A549 (cell line): ENCODE data around the gene ANGPT4. TPM values are rescaled to one million over a fixed set of nuclear protein-coding genes. Genes with fewer than 3 reads are reported as not detected.
A peak's percentile ranks its signal among the peaks of the same experiment; 100 is the strongest.

Experiments used
- ATAC-seq, 2 experiments: fragments of 200-7000 bp in 1 of 2; fragments of >200 bp in 1 of 2; cut with Nextera tagmentation in 1 of 2; cut with Tn5 transposase in 1 of 2; 3 replicates each; pipeline versions ENCODE4 v1.8.0 to v1.9.1; 2018 to 2020; ENCODE audit warnings: mild to moderate bottlenecking in 1 of 2, moderate library complexity in 1 of 2
- CTCF ChIA-PET: fragments of 300-600 bp; sonication (Branson Sonifier 250); formaldehyde crosslinking; extraction: SDS; loops from one replicate; lab custom pipeline; 2021; ENCODE audit warnings: antibody characterized with exemption, inconsistent platforms; lab: Yijun Ruan, JAX
- POLR2A ChIA-PET: fragments of 350-600 bp; formaldehyde crosslinking; extraction: SDS; loops from one replicate; lab custom pipeline; 2021; ENCODE audit warnings: antibody characterized with exemption, inconsistent platforms; lab: Yijun Ruan, JAX
- DNase-seq, 2 experiments: peaks; one replicate each; pipeline versions ENCODE4 v3.0.0 to v3.0.0-alpha.2; 2011 to 2016; ENCODE audit warnings: low read depth in 1 of 2, low spot score in 1 of 2
- FAIRE-seq: peaks from 2 replicates; lab custom pipeline; 2011; peaks lifted over from hg19 to GRCh38; lab: Jason Lieb, UNC
- H3K27ac ChIP-seq, 2 experiments: fragments of >200 bp; sonication (Bioruptor Twin); formaldehyde crosslinking; 3 replicates each; pipeline ENCODE4 v1.5.1; 2016 to 2017
- H3K4me1 ChIP-seq: fragments of >200 bp; sonication (Bioruptor Twin); formaldehyde crosslinking; 3 replicates; pipeline ENCODE4 v1.6.1; 2016
- H3K4me2 ChIP-seq: fragments of >200 bp; sonication (Bioruptor Twin); formaldehyde crosslinking; 3 replicates; pipeline ENCODE4 v1.6.1; 2016
- H3K4me3 ChIP-seq: fragments of >200 bp; sonication (Bioruptor Twin); formaldehyde crosslinking; 3 replicates; pipeline ENCODE4 v1.5.1; 2016
- H3K9me3 ChIP-seq: fragments of >200 bp; sonication (Bioruptor Twin); formaldehyde crosslinking; 3 replicates; pipeline ENCODE4 v1.6.1; 2016
- BHLHE40 ChIP-seq: IDR thresholded peaks from 2 replicates; pipeline ENCODE4 v1.6.1; 2012; ENCODE audit warnings: low read depth, low read length, inconsistent platforms
- CEBPB ChIP-seq, 2 experiments: fragments of >200 bp in 1 of 2; sonication (Bioruptor Twin) in 1 of 2; formaldehyde crosslinking in 1 of 2; IDR thresholded peaks; 2 replicates each; pipeline ENCODE4 v1.6.1; 2012 to 2016
- CHD4 ChIP-seq: fragments of 200-600 bp; sonication (generic); IDR thresholded peaks from 2 replicates; pipeline ENCODE4 v1.6.1; 2016; ENCODE audit warnings: antibody characterized with exemption, mild to moderate bottlenecking, borderline replicate concordance
- E2F6 ChIP-seq: IDR thresholded peaks from 2 replicates; pipeline ENCODE4 v1.6.1; 2012; ENCODE audit warnings: low read depth, borderline replicate concordance
- EHMT2 ChIP-seq: fragments of 200-600 bp; sonication (generic); IDR thresholded peaks from 2 replicates; pipeline ENCODE4 v1.6.1; 2016; ENCODE audit warnings: antibody characterized with exemption, low read depth, mild to moderate bottlenecking, moderate library complexity
- FOSB ChIP-seq: fragments of 250-450 bp; sonication (Bioruptor Pico); IDR thresholded peaks from 2 replicates; pipeline ENCODE4 v1.5.0; 2020; ENCODE audit warnings: mild to moderate bottlenecking, moderate library complexity
- FOSL2 ChIP-seq, 2 experiments: fragments of 450-650 bp in 1 of 2; fragments of >200 bp in 1 of 2; sonication (Bioruptor Twin) in 1 of 2; formaldehyde crosslinking; IDR thresholded peaks; 2 replicates each; pipeline versions ENCODE4 v1.5.0 to v1.6.1; 2016 to 2020; ENCODE audit warnings: mild to moderate bottlenecking in 1 of 2, moderate library complexity in 1 of 2
- GATA3 ChIP-seq: IDR thresholded peaks from 2 replicates; pipeline ENCODE4 v1.6.1; 2012; ENCODE audit warnings: borderline replicate concordance
- HEYL ChIP-seq: fragments of 250-450 bp; sonication (Bioruptor Pico); IDR thresholded peaks from 2 replicates; pipeline ENCODE4 v1.8.0; 2021; ENCODE audit warnings: mild to moderate bottlenecking, moderate library complexity
- HMGXB4 ChIP-seq: fragments of 250-450 bp; sonication (Bioruptor Pico); IDR thresholded peaks from 2 replicates; pipeline ENCODE4 v1.5.0; 2021; ENCODE audit warnings: mild to moderate bottlenecking, moderate library complexity, borderline replicate concordance
- JUN ChIP-seq, 2 experiments: fragments of >200 bp; sonication (Bioruptor Twin); formaldehyde crosslinking; IDR thresholded peaks; 2 replicates in 1 of 2; 3 replicates in 1 of 2; pipeline ENCODE4 v1.6.1; 2016 to 2017
- MYC ChIP-seq: IDR thresholded peaks from 2 replicates; pipeline ENCODE4 v1.6.1; 2012; ENCODE audit warnings: mild to moderate bottlenecking, inconsistent platforms, low read length, improper control_type of control experiment, borderline replicate concordance
- NPAS2 ChIP-seq: fragments of 250-450 bp; sonication (Bioruptor Pico); IDR thresholded peaks from 2 replicates; pipeline ENCODE4 v1.8.0; 2022; ENCODE audit warnings: mild to moderate bottlenecking, moderate library complexity, borderline replicate concordance
- POLR2A ChIP-seq: IDR thresholded peaks from 2 replicates; pipeline ENCODE4 v1.6.1; 2012; ENCODE audit warnings: mild to moderate bottlenecking, low read length
- POLR2AphosphoS2 ChIP-seq: conservative IDR thresholded peaks from 2 replicates; pipeline ENCODE4 v1.6.1; 2012; ENCODE audit warnings: low read length, improper control_type of control experiment, inconsistent platforms
- RAD21 ChIP-seq, 2 experiments: fragments of >200 bp in 1 of 2; sonication (Bioruptor Twin) in 1 of 2; formaldehyde crosslinking in 1 of 2; IDR thresholded peaks in 1 of 2; conservative IDR thresholded peaks in 1 of 2; 2 replicates in 1 of 2; 3 replicates in 1 of 2; pipeline ENCODE4 v1.6.1; 2012 to 2018; ENCODE audit warnings: inconsistent platforms in 1 of 2
- RARB ChIP-seq: fragments of 250-450 bp; sonication (Bioruptor Pico); IDR thresholded peaks from 2 replicates; pipeline ENCODE4 v1.8.0; 2021; ENCODE audit warnings: mild to moderate bottlenecking, moderate library complexity
- REST ChIP-seq: fragments of 200-600 bp; sonication (generic); IDR thresholded peaks from 2 replicates; pipeline ENCODE4 v1.6.1; 2016; ENCODE audit warnings: antibody characterized with exemption, mild to moderate bottlenecking, moderate library complexity
- USF2 ChIP-seq: fragments of 450-650 bp; IDR thresholded peaks from 2 replicates; pipeline ENCODE4 v1.6.1; 2014; ENCODE audit warnings: antibody characterized with exemption
- ZFP36 ChIP-seq: fragments of 450-650 bp; IDR thresholded peaks from 2 replicates; pipeline ENCODE4 v1.6.1; 2014; ENCODE audit warnings: borderline replicate concordance; ENCODE audit not compliant: partially characterized antibody
- WGBS: methylation state at CpG from one replicate; pipeline ENCODE4 v1.1.6; 2017; ENCODE audit errors: missing lambda C conversion rate; 5-methylcytosine and 5-hydroxymethylcytosine counted together
- polyA plus RNA-seq, 4 experiments: library from polyadenylated mRNA; depleted of rRNA in 3 of 4; stranded (reverse); fragments of >200 nt; fragmentation: RNase III in 1 of 4; extraction: RNeasy Plus Mini Kit Qiagen cat#74134 plus additional on column Dnase treatment in 1 of 4; gene quantifications; 2 replicates in 3 of 4; 3 replicates in 1 of 4; pipeline ENCODE4 v1.2.3, GENCODE V29; 2011 to 2017

Gene ANGPT4
- polyA plus RNA-seq, 2 of the 4 experiments (the other 2 are of a cell fraction), result 0.04 TPM; not detected in 1

GRCh38 chr20:855466-856360 is 60.4 kb downstream of the ANGPT4 start:
- TF ChIP-seq E2F6 (no peak), FOSB (CRISPR knock-in tag) (no peak), CHD4 (no peak), FOSL2 (IDR thresholded peaks at IDR 0.05) (no peak), FOSL2 (CRISPR knock-in tag; IDR thresholded peaks at IDR 0.05) (no peak), POLR2AphosphoS2 (no peak), RARB (no peak), EHMT2 (no peak), CEBPB (IDR thresholded peaks at IDR 0.05) (no peak), HEYL (no peak), BHLHE40 (no peak), RAD21 (conservative IDR thresholded peaks at IDR 0.05 in 1 of 2, IDR thresholded peaks at IDR 0.05 in 1 of 2) (no peak), NPAS2 (CRISPR knock-in tag) (no peak), GATA3 (no peak), USF2 (no peak), REST (no peak), POLR2A (no peak), MYC (no peak), ZFP36 (no peak), HMGXB4 (no peak), JUN (IDR thresholded peaks at IDR 0.05) (no peak)
- WGBS, result 79% methylated on average over 11 of the region's 11 CpGs
- Histone ChIP-seq H3K4me1 (peaks cover 14% of the 10 kb centered on the region), H3K27ac (peak overlapping the region; percentile 31 to 77; a peak in 4 of 6 replicates), H3K9me3 (no peaks in the 10 kb centered on the region), H3K4me2 (peak overlapping the region; percentile 54), H3K4me3 (no peak overlapping the region)
- ATAC-seq (peak in 1 of 2 experiments; percentile 8; a peak in 1 of 6 replicates), DNase-seq (no peak), FAIRE-seq (no peak)
- ChIA-PET POLR2A (interaction anchor here (0.9 to 1.0 kb wide), 2 partner anchors 21 to 22 kb away, joined by 3 to 5 read pairs; partner anchors contain the start of gene FAM110A), CTCF (interaction anchor here (0.6 to 11.8 kb wide), 8 partner anchors 13 to 250 kb away, joined by 3 to 78 read pairs (median 3); no protein-coding TSS in a partner anchor)
